Measurements from ENCODE around the gene RNF149.

- TF ChIP-seq CTCF (conservative IDR thresholded peaks at IDR 0.05 in 1 of 2, IDR thresholded peaks at IDR 0.05 in 1 of 2; ENCODE audit: extremely low read depth in 1 of 2, insufficient read depth in 1 of 2, low read depth in 1 of 2, low read length in 2 of 2), result no peak
- no peak for TF ChIP-seq EZH2 (IDR thresholded peaks at IDR 0.05; ENCODE audit: borderline replicate concordance, low read length)
Measured at GRCh38 chr2:101341421-101341820, 32.9 kb upstream of the RNF149 start.
